CD4-positive, CD25-positive, alpha-beta regulatory T cell (primary cell): Measurements from ENCODE around the gene FAM222A. TPM values are rescaled to one million over a fixed set of nuclear protein-coding genes. Genes with fewer than 3 reads are reported as not detected.

Experiments used
- ATAC-seq, 2 donors: fragments of 150-1000 bp; cut with Tn5 transposase; one replicate each; pipeline ENCODE4 v1.10.0; 2021; ENCODE audit warnings: low read depth in 2 of 2, moderate number of reproducible peaks in 2 of 2, moderate library complexity in 1 of 2
- DNase-seq, 3 donors: peaks; one replicate each; pipeline versions ENCODE4 v3.0.0 to v3.0.0-alpha.2; 2012 to 2022; ENCODE audit warnings: mixed read lengths in 1 of 3
- H3K27ac ChIP-seq: one replicate; pipeline ENCODE4 v1.7.0; 2013; ENCODE audit warnings: mild to moderate bottlenecking, low read length; ENCODE audit not compliant: insufficient read depth, poor library complexity, severe bottlenecking
- H3K27me3 ChIP-seq: one replicate; pipeline ENCODE4 v1.7.0; 2013; ENCODE audit warnings: low read length; ENCODE audit not compliant: control insufficient read depth, insufficient read depth
- H3K36me3 ChIP-seq: one replicate; pipeline ENCODE4 v1.7.0; 2013; ENCODE audit warnings: mild to moderate bottlenecking, low read length, moderate library complexity; ENCODE audit not compliant: control insufficient read depth, insufficient read depth
- H3K4me1 ChIP-seq: 2 replicates; pipeline ENCODE4 v1.7.0; 2013; ENCODE audit warnings: mild to moderate bottlenecking, low read length; ENCODE audit not compliant: insufficient read depth, control insufficient read depth, poor library complexity, severe bottlenecking
- H3K4me3 ChIP-seq: one replicate; pipeline ENCODE4 v1.7.0; 2013; ENCODE audit warnings: low read depth, mild to moderate bottlenecking, low read length, moderate library complexity
- H3K9me3 ChIP-seq, 2 experiments: 1 replicate in 1 of 2; 2 replicates in 1 of 2; pipeline ENCODE4 v1.7.0; 2013; ENCODE audit warnings: low read length in 2 of 2, mild to moderate bottlenecking in 1 of 2, moderate library complexity in 1 of 2; ENCODE audit not compliant: control insufficient read depth in 2 of 2
- H3K27ac Mint-ChIP-seq, 3 donors: one replicate each; pipeline ENCODE4 v1.8.0; 2020 to 2022; ENCODE audit warnings: mild to moderate bottlenecking in 3 of 3, mixed read lengths in 3 of 3, moderate library complexity in 2 of 3
- H3K27me3 Mint-ChIP-seq: one replicate; pipeline ENCODE4 v1.8.0; 2022; ENCODE audit warnings: mild to moderate bottlenecking, mixed read lengths
- H3K36me3 Mint-ChIP-seq: one replicate; pipeline ENCODE4 v1.8.0; 2020; ENCODE audit warnings: mixed read lengths
- H3K4me1 Mint-ChIP-seq, 4 donors: one replicate each; pipeline ENCODE4 v1.8.0; 2020 to 2022; ENCODE audit warnings: mixed read lengths in 4 of 4, mild to moderate bottlenecking in 1 of 4
- H3K4me3 Mint-ChIP-seq, 4 donors: one replicate each; pipeline ENCODE4 v1.8.0; 2020 to 2022; ENCODE audit warnings: mild to moderate bottlenecking in 4 of 4, mixed read lengths in 4 of 4, moderate library complexity in 3 of 4
- H3K9me3 Mint-ChIP-seq, 7 donors: one replicate each; pipeline ENCODE4 v1.8.0; 2020 to 2022; ENCODE audit warnings: mixed read lengths in 7 of 7, mild to moderate bottlenecking in 3 of 7, moderate library complexity in 2 of 7
- polyA plus RNA-seq, 4 donors: library from polyadenylated mRNA; unstranded; fragments of 300-500 nt; fragmentation: Illumina TruSeq; gene quantifications; one replicate each; pipeline ENCODE4 v1.2.3, GENCODE V29; 2021
- total RNA-seq: library from RNA; stranded (reverse); gene quantifications from one replicate; pipeline ENCODE4 v1.2.3, GENCODE V29; 2022

The FAM222A gene
- total and polyA plus RNA-seq, 5 donors from 2014 or later = 0.08 to 2.3 TPM; not detected in 3

DNA sequence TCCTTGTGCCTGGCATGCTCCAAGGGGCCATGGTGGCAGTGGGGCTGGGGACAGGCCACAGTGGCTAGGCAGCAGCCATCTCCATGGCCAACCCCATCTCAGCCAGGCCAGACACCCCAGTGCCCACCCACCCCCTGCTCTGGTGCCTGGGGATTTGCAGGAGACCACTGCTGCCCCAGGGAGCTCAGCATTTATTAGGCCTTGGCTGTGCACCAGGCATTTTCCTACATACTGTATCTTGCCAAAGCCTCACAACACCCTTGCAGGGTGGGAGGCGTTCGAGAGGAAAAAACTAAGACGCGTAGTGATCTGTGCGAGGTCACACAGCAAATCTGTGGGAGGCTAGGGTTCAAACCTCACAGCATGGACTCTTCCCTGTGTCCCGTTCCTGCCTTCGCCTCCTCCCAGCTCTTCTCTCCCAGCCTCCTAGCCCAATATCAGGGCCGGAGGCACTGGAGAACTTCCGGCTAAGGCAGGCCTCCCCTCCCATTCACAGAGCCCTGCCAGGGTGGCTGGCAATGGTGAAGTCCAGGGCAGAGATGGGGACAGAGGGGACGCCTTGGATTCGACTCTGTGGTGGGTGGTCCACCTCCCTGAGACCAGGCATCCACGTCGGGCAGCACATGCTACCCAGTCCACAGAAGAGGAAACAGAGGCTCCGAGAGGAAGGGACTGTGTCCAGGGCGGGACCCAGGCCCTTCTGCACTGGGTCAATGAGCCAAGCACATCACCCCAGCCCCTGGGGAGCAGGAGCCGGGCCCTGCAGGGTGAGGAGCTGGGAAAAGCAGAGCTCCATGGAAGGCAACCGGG lies 57.4 kb downstream of the FAM222A start:
- Histone ChIP-seq H3K36me3 (no peaks in the 10 kb centered on the region), H3K9me3 (no peaks in the 10 kb centered on the region), H3K27ac (no peak overlapping the region), H3K27me3 (no peaks in the 10 kb centered on the region), H3K4me1 (no peaks in the 10 kb centered on the region), H3K4me3 (no peak overlapping the region)
- peaks cover 0 to 3% (median 0%) of the 10 kb centered on the region in 4 donors for H3K4me1 Mint-ChIP-seq
- no peaks in the 10 kb centered on the region for H3K36me3 Mint-ChIP-seq
- ATAC-seq (no peak), DNase-seq (no peak)
- no peaks in the 10 kb centered on the region for H3K9me3 Mint-ChIP-seq
- no peak overlapping the region for H3K4me3 Mint-ChIP-seq
- no peak overlapping the region for H3K27ac Mint-ChIP-seq
- H3K27me3 Mint-ChIP-seq = peaks cover 4% of the 10 kb centered on the region

GRCh38 chr12:109771746-109772621 lies 58.4 kb downstream of the FAM222A start:
- Histone ChIP-seq H3K27me3 (no peaks in the 10 kb centered on the region), H3K27ac (no peak overlapping the region), H3K9me3 (no peaks in the 10 kb centered on the region), H3K36me3 (no peaks in the 10 kb centered on the region), H3K4me1 (no peaks in the 10 kb centered on the region), H3K4me3 (no peak overlapping the region)
- H3K36me3 Mint-ChIP-seq = no peaks in the 10 kb centered on the region
- no peak overlapping the region for H3K4me3 Mint-ChIP-seq
- DNase-seq (no peak), ATAC-seq (no peak)
- no peaks in the 10 kb centered on the region for H3K9me3 Mint-ChIP-seq
- peaks cover 4% of the 10 kb centered on the region for H3K27me3 Mint-ChIP-seq
- peaks cover 0 to 3% (median 0%) of the 10 kb centered on the region in 4 donors for H3K4me1 Mint-ChIP-seq
- no peak overlapping the region for H3K27ac Mint-ChIP-seq

DNA sequence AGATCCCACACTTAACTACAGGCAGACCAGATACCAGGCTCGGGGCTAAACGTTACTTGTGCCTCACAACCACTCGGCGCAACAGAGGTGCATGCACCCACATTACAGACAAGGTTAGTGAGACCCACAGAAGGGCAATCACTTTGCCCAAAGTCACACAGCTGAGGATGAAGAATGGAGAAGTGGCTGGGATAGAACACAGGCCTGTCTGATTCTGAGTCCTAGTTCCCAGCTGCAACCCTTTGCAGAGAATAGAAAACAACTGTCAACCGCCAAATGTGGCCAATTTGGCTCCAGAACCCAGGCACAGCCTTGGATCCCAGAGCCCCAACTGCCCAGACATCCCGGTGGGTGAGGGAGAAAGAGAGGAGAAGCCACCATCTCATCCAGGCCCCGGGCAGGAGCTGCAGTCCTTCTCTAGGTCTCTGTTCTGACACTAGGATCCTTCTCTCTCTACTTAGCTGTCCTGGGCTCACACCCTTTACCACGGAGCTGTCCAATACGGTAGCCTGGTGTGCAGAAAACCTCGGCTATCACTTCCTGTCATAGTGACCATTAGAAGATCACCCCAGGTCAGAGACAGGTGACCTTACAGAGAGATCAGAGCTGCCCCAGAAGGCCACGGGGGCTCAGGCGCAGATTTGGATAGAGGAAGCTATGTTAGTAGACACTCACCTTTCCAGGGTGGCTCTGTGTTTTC lies 59.1 kb downstream of the FAM222A start:
- H3K4me3 ChIP-seq = no peak overlapping the region
- ATAC-seq = no peak
- DNase-seq = no peak
- no peak overlapping the region for H3K27ac ChIP-seq
- no peak overlapping the region for H3K27ac Mint-ChIP-seq
- H3K4me1 Mint-ChIP-seq = peaks cover 0 to 8% (median 2%) of the 10 kb centered on the region in 4 donors
- H3K36me3 Mint-ChIP-seq = no peaks in the 10 kb centered on the region
- H3K4me1 ChIP-seq = no peaks in the 10 kb centered on the region
- H3K36me3 ChIP-seq = no peaks in the 10 kb centered on the region
- no peaks in the 10 kb centered on the region for H3K27me3 ChIP-seq
- peaks cover 4% of the 10 kb centered on the region for H3K27me3 Mint-ChIP-seq
- no peak overlapping the region for H3K4me3 Mint-ChIP-seq
- no peaks in the 10 kb centered on the region for H3K9me3 ChIP-seq
- no peaks in the 10 kb centered on the region for H3K9me3 Mint-ChIP-seq

GRCh38 chr12:109773384-109774011 lies 59.9 kb downstream of the FAM222A start:
- Mint-ChIP-seq H3K4me3 (peak overlapping the region in 2 of 4 donors; percentile 8 to 21), H3K27me3 (peaks cover 4% of the 10 kb centered on the region), H3K9me3 (no peaks in the 10 kb centered on the region), H3K4me1 (peaks cover 0 to 8% (median 2%) of the 10 kb centered on the region in 4 donors), H3K36me3 (no peaks in the 10 kb centered on the region), H3K27ac (no peak overlapping the region)
- Histone ChIP-seq H3K4me3 (no peak overlapping the region), H3K36me3 (no peaks in the 10 kb centered on the region), H3K9me3 (no peaks in the 10 kb centered on the region), H3K27me3 (no peaks in the 10 kb centered on the region), H3K4me1 (no peaks in the 10 kb centered on the region), H3K27ac (no peak overlapping the region)
- ATAC-seq (no peak), DNase-seq (no peak)

DNA sequence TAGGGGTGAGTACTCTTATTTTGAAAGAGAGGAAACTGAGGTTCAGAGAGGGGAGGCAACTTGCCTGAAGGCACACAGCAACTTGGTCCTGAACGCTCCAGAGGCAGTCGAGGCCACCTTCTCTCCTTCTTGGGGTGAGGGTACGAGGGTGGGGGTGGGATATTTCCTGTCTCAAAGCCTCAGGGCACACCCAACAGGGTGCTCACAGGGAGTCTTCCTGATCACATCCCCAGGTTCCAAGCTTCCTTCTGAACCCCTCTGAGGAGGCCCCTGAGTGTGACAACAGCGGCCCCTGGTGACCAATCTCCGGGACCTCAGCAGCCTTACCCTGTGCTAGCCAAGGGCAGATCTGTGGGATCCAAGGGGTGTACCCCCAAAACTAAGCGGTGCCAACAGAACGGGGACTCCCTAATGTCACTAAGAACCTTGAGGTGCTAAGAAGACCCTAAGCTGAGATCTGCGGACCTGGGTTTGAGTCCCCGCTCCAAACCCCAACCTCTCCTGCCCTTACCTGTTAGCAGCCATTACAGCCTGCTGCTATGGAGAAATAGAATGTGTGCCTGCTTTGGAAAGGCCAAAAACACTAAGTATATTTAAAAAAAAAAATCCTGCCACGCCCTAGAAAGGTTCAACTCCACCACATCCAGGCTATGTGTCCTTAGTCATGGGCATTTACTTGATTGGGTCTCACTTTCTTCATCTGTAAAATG lies 61.7 kb downstream of the FAM222A start:
- H3K27me3 Mint-ChIP-seq = peaks cover 4% of the 10 kb centered on the region
- H3K4me1 Mint-ChIP-seq = peaks cover 0 to 8% (median 2%) of the 10 kb centered on the region in 4 donors
- H3K36me3 Mint-ChIP-seq = no peaks in the 10 kb centered on the region
- Histone ChIP-seq H3K4me1 (no peaks in the 10 kb centered on the region), H3K27ac (no peak overlapping the region), H3K27me3 (no peaks in the 10 kb centered on the region), H3K4me3 (no peak overlapping the region), H3K9me3 (no peaks in the 10 kb centered on the region), H3K36me3 (no peaks in the 10 kb centered on the region)
- no peak overlapping the region for H3K27ac Mint-ChIP-seq
- H3K9me3 Mint-ChIP-seq = peaks cover 0 to 1% (median 0%) of the 10 kb centered on the region in 7 donors
- ATAC-seq = peak; percentile 67 to 68
- DNase-seq = peak; percentile 54 to 67 (median 63)
- H3K4me3 Mint-ChIP-seq = no peak overlapping the region

DNA sequence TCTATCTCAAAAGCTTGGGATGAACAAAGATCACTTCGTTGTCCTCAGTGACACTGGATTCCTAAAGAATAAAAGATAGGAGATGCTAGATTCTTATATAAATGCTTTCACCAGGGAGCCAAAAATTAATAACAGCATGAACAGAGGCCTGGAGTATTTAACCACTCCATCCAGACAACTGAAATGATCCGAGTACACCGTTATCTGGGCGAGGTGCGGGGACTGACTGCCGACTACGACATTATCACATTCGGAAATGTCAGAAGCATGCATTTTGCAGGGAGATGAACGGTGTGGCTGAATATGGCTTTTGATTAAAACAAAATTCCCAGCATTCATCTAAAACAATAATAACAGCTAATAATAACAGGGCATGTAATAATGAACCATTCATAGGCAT lies 63.0 kb downstream of the FAM222A start:
- H3K4me3 ChIP-seq = no peak overlapping the region
- Mint-ChIP-seq H3K27me3 (peaks cover 4% of the 10 kb centered on the region), H3K27ac (peak overlapping the region in 1 of 3 donors; percentile 41), H3K9me3 (peaks cover 0 to 1% (median 0%) of the 10 kb centered on the region in 7 donors), H3K4me3 (no peak overlapping the region), H3K36me3 (no peaks in the 10 kb centered on the region), H3K4me1 (peaks cover 0 to 8% (median 2%) of the 10 kb centered on the region in 4 donors)
- H3K36me3 ChIP-seq = no peaks in the 10 kb centered on the region
- no peaks in the 10 kb centered on the region for H3K9me3 ChIP-seq
- no peak overlapping the region for H3K27ac ChIP-seq
- no peaks in the 10 kb centered on the region for H3K27me3 ChIP-seq
- DNase-seq (no peak), ATAC-seq (no peak)
- H3K4me1 ChIP-seq = no peaks in the 10 kb centered on the region
